ENCODE data around the gene MARCHF10. TPM values are rescaled to one million over a fixed set of nuclear protein-coding genes. Genes with fewer than 3 reads are reported as not detected.
A peak's percentile ranks its signal among the peaks of the same experiment; 100 is the strongest.
"Not testable (repeated sequence)": the region's sequence is repeated elsewhere in the genome, so short reads cannot be mapped to it uniquely, and the experiment has no call there.

Gene MARCHF10
- total RNA-seq, 1 experiment from 2014 or later: not detected

- intact Hi-C loops (cut with micrococcal nuclease): loop anchor here (1.0 to 5.0 kb wide), 3 partner anchors 189 to 703 kb away; no protein-coding TSS in a partner anchor
- POLR2A ChIA-PET: interaction anchor here (0.5 to 3.4 kb wide), 12 partner anchors 20 to 704 kb away, joined by 3 to 30 read pairs (median 3); no protein-coding TSS in a partner anchor
These were observed 105.3 kb downstream of the MARCHF10 start for GRCh38 chr17:62702746-62703260.

DNA sequence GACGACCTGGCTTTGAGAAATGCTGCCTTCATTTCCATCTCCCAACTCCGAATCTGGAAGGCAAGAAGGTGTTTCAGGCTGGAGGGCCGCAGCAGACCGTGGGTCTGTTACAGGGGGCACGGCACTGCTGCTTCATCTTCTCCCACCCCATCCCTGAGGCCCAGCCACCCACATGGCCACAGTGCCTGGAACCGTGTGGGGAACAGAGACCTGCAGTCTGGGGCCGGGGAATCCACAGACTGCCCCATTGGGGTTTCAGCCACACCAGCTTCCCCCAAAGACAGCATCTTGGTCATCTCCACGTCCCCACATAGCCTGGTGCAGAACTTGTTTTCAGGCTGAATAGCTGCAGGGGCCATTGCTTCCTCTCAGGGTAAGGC, 106.4 kb downstream of the MARCHF10 start:
- TF ChIP-seq CTCF (IDR thresholded peaks at IDR 0.05; ENCODE audit: unreplicated experiment): no peak
- no TSS peak for BruUV-seq (replicated peaks)
- Mint-ChIP-seq H3K27ac (ENCODE audit: low read depth, unreplicated experiment) (no peak overlapping the region), H3K4me3 (ENCODE audit: unreplicated experiment) (no peak overlapping the region), H3K4me1 (ENCODE audit: insufficient read depth, unreplicated experiment) (peaks cover 7% of the 10 kb centered on the region), H3K27me3 (ENCODE audit: insufficient read depth, unreplicated experiment) (no peaks in the 10 kb centered on the region), H3K36me3 (ENCODE audit: insufficient read depth, unreplicated experiment) (no peaks in the 10 kb centered on the region), H3K9me3 (ENCODE audit: unreplicated experiment) (no peaks in the 10 kb centered on the region)
- intact Hi-C loops (cut with micrococcal nuclease): loop anchor here (2.0 to 5.0 kb wide), 2 partner anchors 191 to 381 kb away; no protein-coding TSS in a partner anchor
- CTCF ChIA-PET: interaction anchor here (0.5 to 1.7 kb wide), 4 partner anchors 31 to 704 kb away, joined by 3 to 6 read pairs (median 5); no protein-coding TSS in a partner anchor
- POLR2A ChIA-PET: interaction anchor here (0.6 to 3.4 kb wide), 2 partner anchors 147 to 266 kb away, joined by 3 to 30 read pairs; no protein-coding TSS in a partner anchor
- no peak for DNase-seq (ENCODE audit: unreplicated experiment)

More at GRCh38 chr17:62702746-62703260, 105.3 kb downstream of the MARCHF10 start:
- no peaks in the 10 kb centered on the region for H3K36me3 Mint-ChIP-seq (ENCODE audit: insufficient read depth, unreplicated experiment)
- TF ChIP-seq CTCF (IDR thresholded peaks at IDR 0.05; ENCODE audit: unreplicated experiment): no peak
- H3K4me3 Mint-ChIP-seq (ENCODE audit: unreplicated experiment): peak overlapping the region; percentile 74
- no peaks in the 10 kb centered on the region for H3K27me3 Mint-ChIP-seq (ENCODE audit: insufficient read depth, unreplicated experiment)
- no TSS peak for BruUV-seq (replicated peaks)
- H3K27ac Mint-ChIP-seq (ENCODE audit: low read depth, unreplicated experiment): peak overlapping the region; percentile 15
- CTCF ChIA-PET: interaction anchor here (0.7 to 1.7 kb wide), 13 partner anchors 7 to 704 kb away, joined by 3 to 10 read pairs (median 3); no protein-coding TSS in a partner anchor
- peaks cover 7% of the 10 kb centered on the region for H3K4me1 Mint-ChIP-seq (ENCODE audit: insufficient read depth, unreplicated experiment)
- H3K9me3 Mint-ChIP-seq (ENCODE audit: unreplicated experiment): peaks cover 7% of the 10 kb centered on the region
- no peak for DNase-seq (ENCODE audit: unreplicated experiment)

DNA sequence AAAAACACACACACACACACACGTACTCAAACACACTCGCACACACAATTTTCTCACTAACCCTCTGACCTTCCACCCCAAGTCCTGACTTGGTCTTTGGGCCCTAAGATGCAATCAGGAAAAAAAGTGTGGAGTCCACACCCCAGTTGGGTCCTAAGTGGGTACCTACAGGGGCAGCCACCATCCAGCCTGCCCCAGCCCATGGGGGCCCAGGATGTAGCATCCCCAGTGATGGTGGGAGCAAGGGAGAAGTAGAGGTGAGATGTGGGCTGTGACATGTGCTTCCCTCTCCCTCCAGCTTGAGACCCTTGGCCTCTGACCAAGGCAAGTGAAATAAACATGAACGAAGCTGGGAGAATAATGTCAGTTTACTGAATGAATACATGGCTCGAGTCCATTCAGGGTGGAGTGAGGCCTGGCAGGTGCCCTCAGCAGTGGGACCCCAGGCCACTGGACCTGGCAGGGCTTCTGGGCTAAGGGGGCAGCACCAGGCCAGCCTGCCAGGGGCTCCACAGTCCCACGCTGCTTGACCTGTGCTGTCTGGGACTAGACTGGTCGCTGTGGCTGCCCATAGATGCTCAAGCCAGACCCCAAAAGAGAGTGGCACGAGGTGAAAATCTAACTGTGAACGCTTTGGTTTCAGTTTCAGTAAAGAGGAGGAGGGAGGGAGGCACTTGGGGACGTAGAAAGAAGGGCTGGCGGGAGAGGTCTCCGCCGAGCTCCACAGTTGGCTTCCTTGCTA, 107.0 kb downstream of the MARCHF10 start:
- no peaks in the 10 kb centered on the region for H3K9me3 Mint-ChIP-seq (ENCODE audit: unreplicated experiment)
- POLR2A ChIA-PET: interaction anchor here (0.6 kb wide), 1 partner anchor 146 kb away, joined by 3 read pairs; no protein-coding TSS in a partner anchor
- no TSS peak for BruUV-seq (replicated peaks)
- DNase-seq (ENCODE audit: unreplicated experiment): no peak
- H3K4me1 Mint-ChIP-seq (ENCODE audit: insufficient read depth, unreplicated experiment): peaks cover 7% of the 10 kb centered on the region
- no peak for TF ChIP-seq CTCF (IDR thresholded peaks at IDR 0.05; ENCODE audit: unreplicated experiment)
- no peak overlapping the region for H3K4me3 Mint-ChIP-seq (ENCODE audit: unreplicated experiment)
- intact Hi-C loops (cut with micrococcal nuclease): loop anchor here (5.0 kb wide), 1 partner anchor 191 kb away; no protein-coding TSS in a partner anchor
- H3K27ac Mint-ChIP-seq (ENCODE audit: low read depth, unreplicated experiment): no peak overlapping the region
- no peaks in the 10 kb centered on the region for H3K27me3 Mint-ChIP-seq (ENCODE audit: insufficient read depth, unreplicated experiment)
- no peaks in the 10 kb centered on the region for H3K36me3 Mint-ChIP-seq (ENCODE audit: insufficient read depth, unreplicated experiment)
- CTCF ChIA-PET: interaction anchor here (0.7 to 1.0 kb wide), 4 partner anchors 10 to 368 kb away, joined by 3 to 6 read pairs (median 4); no protein-coding TSS in a partner anchor

- H3K27me3 Mint-ChIP-seq (ENCODE audit: insufficient read depth, unreplicated experiment); H3K9me3 Mint-ChIP-seq (ENCODE audit: unreplicated experiment); H3K27ac Mint-ChIP-seq (ENCODE audit: low read depth, unreplicated experiment); BruUV-seq (replicated peaks); H3K4me3 Mint-ChIP-seq (ENCODE audit: unreplicated experiment); POLR2A ChIA-PET; intact Hi-C loops (cut with micrococcal nuclease); H3K4me1 Mint-ChIP-seq (ENCODE audit: insufficient read depth, unreplicated experiment); H3K36me3 Mint-ChIP-seq (ENCODE audit: insufficient read depth, unreplicated experiment); DNase-seq (ENCODE audit: unreplicated experiment): not testable (repeated sequence)
- CTCF ChIA-PET: interaction anchor here (0.6 to 0.9 kb wide), 2 partner anchors 270 to 838 kb away, joined by 3 read pairs; no protein-coding TSS in a partner anchor
These were observed 109.7 kb downstream of the MARCHF10 start for GRCh38 chr17:62698459-62698858.
